ENCODE results near the gene GMPS.

Gene GMPS

GRCh38 chr3:155963570-155963969 lies 93.1 kb downstream of the GMPS start:
- TF ChIP-seq CTCF (IDR thresholded peaks at IDR 0.05), result no peak

GRCh38 chr3:155970398-155970797 lies 99.9 kb downstream of the GMPS start:
- no peak for TF ChIP-seq CTCF (IDR thresholded peaks at IDR 0.05)

- no peak for TF ChIP-seq CTCF (IDR thresholded peaks at IDR 0.05)
Measured at GRCh38 chr3:155972885-155973584, 102.6 kb downstream of the GMPS start.

GRCh38 chr3:155978324-155978723 lies 107.9 kb downstream of the GMPS start:
- TF ChIP-seq CTCF (IDR thresholded peaks at IDR 0.05), result peak; percentile 50

GRCh38 chr3:155979746-155980145 lies 109.3 kb downstream of the GMPS start:
- no peak for TF ChIP-seq CTCF (IDR thresholded peaks at IDR 0.05)

GRCh38 chr3:155981669-155982068 lies 111.2 kb downstream of the GMPS start:
- TF ChIP-seq CTCF (IDR thresholded peaks at IDR 0.05), result no peak

GRCh38 chr3:155983834-155984474 lies 113.5 kb downstream of the GMPS start:
- TF ChIP-seq CTCF (IDR thresholded peaks at IDR 0.05), result no peak

All from LNCAP (cell line).